ENCODE measurements around the gene CLEC4E.
"Not testable (repeated sequence)": the region's sequence is repeated elsewhere in the genome, so short reads cannot be mapped to it uniquely, and the experiment has no call there.

Gene CLEC4E

GRCh38 chr12:8532045-8532444, 8.7 kb downstream of the CLEC4E start:
- no peak for DNase-seq

GRCh38 chr12:8527250-8528130, 13.2 kb downstream of the CLEC4E start:
- no peak for DNase-seq

GRCh38 chr12:8519171-8519570, 21.5 kb downstream of the CLEC4E start:
- DNase-seq = no peak

GRCh38 chr12:8517971-8518370, 22.7 kb downstream of the CLEC4E start:
- no peak for DNase-seq

GRCh38 chr12:8513256-8513655, 27.4 kb downstream of the CLEC4E start, which contains the start of gene CLEC4D:
TSS of gene CLEC4D (plus strand) at chr12:8513503. CDS start at chr12:8513733, 230 bp downstream.
- DNase-seq = no peak

- DNase-seq = no peak
These were observed 31.5 kb downstream of the CLEC4E start for GRCh38 chr12:8508910-8509841.

- no peak for DNase-seq
These were observed 32.5 kb downstream of the CLEC4E start for GRCh38 chr12:8508223-8508622.

- no peak for DNase-seq
These were observed 33.1 kb downstream of the CLEC4E start for GRCh38 chr12:8507596-8507995.

- no peak for DNase-seq
These were observed 36.4 kb downstream of the CLEC4E start for GRCh38 chr12:8504351-8504750.

GRCh38 chr12:8501720-8502119, 39.0 kb downstream of the CLEC4E start:
- DNase-seq = no peak

GRCh38 chr12:8499616-8500015, 41.1 kb downstream of the CLEC4E start:
- no peak for DNase-seq

GRCh38 chr12:8496074-8496473, 44.6 kb downstream of the CLEC4E start:
- not testable (repeated sequence) for DNase-seq

- DNase-seq = not testable (repeated sequence)
These were observed 45.0 kb downstream of the CLEC4E start for GRCh38 chr12:8495671-8496070.

- DNase-seq = peak; percentile 61
These were observed 47.6 kb downstream of the CLEC4E start for GRCh38 chr12:8493084-8493483.

GRCh38 chr12:8491646-8492530, 48.8 kb downstream of the CLEC4E start:
- no peak for DNase-seq

Data from CD4-positive, alpha-beta T cell treated with Interleukin-15 for 1 hour (primary cell).